Stimulated activated effector memory CD8-positive, alpha-beta T cell treated with anti-CD3 and anti-CD28 coated beads, Interleukin-12 subunit alpha, Interleukin-12 subunit beta, amount 100 ng/mL, for 72 hours (primary cell): ENCODE measurements around the gene ACCSL.

ENCODE experiments used
- ATAC-seq: fragments of 150-1000 bp; cut with Tn5 transposase; 2 replicates; pipeline ENCODE4 v1.10.0; 2021
- DNase-seq, 2 donors: peaks; one replicate each; pipeline ENCODE4 v3.0.0; 2021 to 2022; ENCODE audit warnings: low spot score in 2 of 2
- H3K27ac Mint-ChIP-seq: one replicate; pipeline ENCODE4 v1.8.0; 2022; ENCODE audit warnings: mild to moderate bottlenecking, mixed read lengths
- H3K36me3 Mint-ChIP-seq: one replicate; pipeline ENCODE4 v1.8.0; 2022; ENCODE audit warnings: mild to moderate bottlenecking, mixed read lengths
- H3K4me1 Mint-ChIP-seq: one replicate; pipeline ENCODE4 v1.8.0; 2022; ENCODE audit warnings: mixed read lengths
- H3K4me3 Mint-ChIP-seq: one replicate; pipeline ENCODE4 v1.8.0; 2022; ENCODE audit warnings: mild to moderate bottlenecking, mixed read lengths
- H3K9me3 Mint-ChIP-seq: one replicate; pipeline ENCODE4 v1.8.0; 2022; ENCODE audit warnings: mixed read lengths

The ACCSL gene

GRCh38 chr11:44090539-44090938, 42.8 kb downstream of the ACCSL start:
- no peak overlapping the region for H3K4me3 Mint-ChIP-seq
- peaks cover 19% of the 10 kb centered on the region for H3K4me1 Mint-ChIP-seq
- H3K27ac Mint-ChIP-seq = no peak overlapping the region
- peaks cover 3% of the 10 kb centered on the region for H3K9me3 Mint-ChIP-seq
- DNase-seq (no peak), ATAC-seq (no peak)
- H3K36me3 Mint-ChIP-seq = no peaks in the 10 kb centered on the region

GRCh38 chr11:44094260-44094868, 46.6 kb downstream of the ACCSL start:
- no peaks in the 10 kb centered on the region for H3K36me3 Mint-ChIP-seq
- H3K27ac Mint-ChIP-seq = no peak overlapping the region
- no peaks in the 10 kb centered on the region for H3K9me3 Mint-ChIP-seq
- DNase-seq (peak; percentile 70 to 84), ATAC-seq (peak; percentile 57)
- H3K4me3 Mint-ChIP-seq = peak overlapping the region; percentile 33
- H3K4me1 Mint-ChIP-seq = peaks cover 12% of the 10 kb centered on the region

GRCh38 chr11:44095506-44096359, 48.0 kb downstream of the ACCSL start, which contains the start of gene EXT2:
TSS of gene EXT2 (plus strand) at chr11:44095678. CDS start at chr11:44107713, 12,035 bp downstream.
- ATAC-seq (peak; percentile 95), DNase-seq (peak; percentile 80 to 92)
- Mint-ChIP-seq H3K4me1 (peaks cover 20% of the 10 kb centered on the region), H3K27ac (peak within 1 kb of the TSS; percentile 61), H3K4me3 (peak within 1 kb of the TSS; percentile 73), H3K9me3 (no peaks in the 10 kb centered on the region), H3K36me3 (no peaks in the 10 kb centered on the region)

GRCh38 chr11:44096360-44097185, 48.8 kb downstream of the ACCSL start:
- peaks cover 25% of the 10 kb centered on the region for H3K4me1 Mint-ChIP-seq
- H3K36me3 Mint-ChIP-seq = no peaks in the 10 kb centered on the region
- peak overlapping the region; percentile 61 for H3K27ac Mint-ChIP-seq
- DNase-seq (peak in 1 of 2 donors; percentile 55), ATAC-seq (peak; percentile 29)
- no peaks in the 10 kb centered on the region for H3K9me3 Mint-ChIP-seq
- peak overlapping the region; percentile 73 for H3K4me3 Mint-ChIP-seq

- no peak overlapping the region for H3K4me3 Mint-ChIP-seq
- H3K4me1 Mint-ChIP-seq = peaks cover 37% of the 10 kb centered on the region
Observed at GRCh38 chr11:44097821-44098220, 50.0 kb downstream of the ACCSL start.

GRCh38 chr11:44101098-44101497, 53.3 kb downstream of the ACCSL start:
- H3K4me3 Mint-ChIP-seq = no peak overlapping the region

More at GRCh38 chr11:44097821-44098220, 50.0 kb downstream of the ACCSL start:
- ATAC-seq (no peak), DNase-seq (no peak)
- Mint-ChIP-seq H3K27ac (no peak overlapping the region), H3K9me3 (no peaks in the 10 kb centered on the region), H3K36me3 (no peaks in the 10 kb centered on the region)

GRCh38 chr11:44104481-44105294, 56.9 kb downstream of the ACCSL start:
- peak in 1 of 2 donors; percentile 37 for DNase-seq
- H3K4me3 Mint-ChIP-seq = no peak overlapping the region
- no peak overlapping the region for H3K27ac Mint-ChIP-seq
- peaks cover 28% of the 10 kb centered on the region for H3K4me1 Mint-ChIP-seq
- peak; percentile 74 for ATAC-seq
- no peaks in the 10 kb centered on the region for H3K9me3 Mint-ChIP-seq
- H3K36me3 Mint-ChIP-seq = peaks cover 7% of the 10 kb centered on the region

More at GRCh38 chr11:44101098-44101497, 53.3 kb downstream of the ACCSL start:
- Mint-ChIP-seq H3K9me3 (no peaks in the 10 kb centered on the region), H3K4me1 (peaks cover 28% of the 10 kb centered on the region), H3K27ac (no peak overlapping the region), H3K36me3 (no peaks in the 10 kb centered on the region)
- ATAC-seq = no peak
- DNase-seq = no peak

GRCh38 chr11:44108260-44108659, 60.5 kb downstream of the ACCSL start:
- H3K4me1 Mint-ChIP-seq = peaks cover 8% of the 10 kb centered on the region
- H3K9me3 Mint-ChIP-seq = no peaks in the 10 kb centered on the region
- H3K4me3 Mint-ChIP-seq = no peak overlapping the region
- no peak for ATAC-seq
- H3K27ac Mint-ChIP-seq = no peak overlapping the region
- H3K36me3 Mint-ChIP-seq = peaks cover 23% of the 10 kb centered on the region
- no peak for DNase-seq
